GM21528 (cell line): ENCODE results near the gene ZSWIM5.

Experiments used
- ATAC-seq: cut with Tn5 transposase; IDR thresholded peaks from one replicate; pipeline ENCODE4 v1.9.1; 2021; ENCODE audit warnings: mild to moderate bottlenecking, moderate library complexity; ENCODE audit not compliant: unreplicated experiment, low FRiP score

Gene ZSWIM5

DNA sequence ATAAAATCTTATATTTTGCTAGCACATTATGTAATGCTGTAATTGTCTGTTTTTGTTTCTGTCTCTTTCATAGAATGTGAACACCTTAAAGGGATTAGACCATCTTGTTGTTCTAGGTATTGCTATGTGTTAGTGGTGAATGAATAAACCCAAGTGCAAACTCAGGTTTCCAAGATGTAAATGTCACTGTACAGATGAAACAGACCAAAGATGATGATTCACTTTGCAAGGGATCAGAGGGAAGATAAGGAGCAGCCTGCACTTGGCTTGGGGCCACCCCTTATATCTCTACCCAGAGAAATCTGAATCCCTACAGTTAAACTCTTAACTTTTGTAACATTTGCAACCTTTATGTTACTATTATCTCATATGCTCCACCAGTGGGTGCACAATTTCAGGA, 168.9 kb downstream of the ZSWIM5 start:
- ATAC-seq = no peak

DNA sequence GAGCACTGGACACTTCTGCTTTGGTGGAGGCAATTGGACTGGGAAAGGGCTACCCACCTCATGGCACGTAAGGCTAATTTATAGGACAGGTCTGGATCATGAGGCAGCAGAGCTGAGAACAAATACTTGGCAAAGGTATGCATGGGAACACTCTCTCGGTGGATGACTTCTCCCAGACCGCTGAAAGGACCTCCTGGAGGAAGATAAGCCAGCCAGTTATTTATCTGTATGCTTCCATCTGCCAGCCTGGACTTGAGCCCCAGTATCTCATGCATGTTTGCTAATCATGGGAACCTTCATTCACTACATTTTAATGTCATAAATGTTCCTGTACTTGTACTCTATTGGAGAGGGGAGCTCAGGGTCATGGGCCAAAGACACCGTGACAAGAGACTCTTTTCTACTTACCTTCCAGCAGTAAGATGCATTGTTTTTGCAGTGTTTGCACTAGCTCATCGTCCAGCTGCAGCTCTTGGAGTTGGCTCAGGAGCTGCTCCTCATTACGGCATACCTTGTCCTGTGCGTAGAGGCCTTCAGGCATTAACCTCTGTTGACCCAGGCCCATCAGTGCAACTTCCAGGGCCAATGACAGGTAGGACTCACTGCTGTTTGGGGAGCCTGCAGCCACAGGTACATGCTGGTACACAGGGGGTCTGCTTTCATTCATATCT, 170.6 kb downstream of the ZSWIM5 start:
- ATAC-seq = no peak

DNA sequence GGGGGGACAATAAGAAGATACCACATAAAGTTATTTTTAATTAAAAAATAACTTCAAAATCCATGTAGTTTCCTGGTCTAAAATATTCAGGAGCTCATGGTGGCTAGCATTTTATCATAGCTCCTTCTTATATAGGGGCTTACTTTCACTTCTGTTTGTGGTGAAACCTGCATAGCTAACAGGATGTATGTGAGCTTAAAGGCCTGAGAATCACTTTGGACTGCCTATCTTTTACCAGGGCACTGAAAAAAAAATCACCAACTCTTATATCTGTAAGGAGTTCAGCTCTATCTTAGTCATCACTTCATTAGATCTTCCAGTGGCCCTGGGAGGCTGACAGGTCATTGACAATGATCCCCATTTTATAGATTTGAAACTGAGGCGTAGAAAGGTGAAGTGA, 173.0 kb downstream of the ZSWIM5 start:
- no peak for ATAC-seq

DNA sequence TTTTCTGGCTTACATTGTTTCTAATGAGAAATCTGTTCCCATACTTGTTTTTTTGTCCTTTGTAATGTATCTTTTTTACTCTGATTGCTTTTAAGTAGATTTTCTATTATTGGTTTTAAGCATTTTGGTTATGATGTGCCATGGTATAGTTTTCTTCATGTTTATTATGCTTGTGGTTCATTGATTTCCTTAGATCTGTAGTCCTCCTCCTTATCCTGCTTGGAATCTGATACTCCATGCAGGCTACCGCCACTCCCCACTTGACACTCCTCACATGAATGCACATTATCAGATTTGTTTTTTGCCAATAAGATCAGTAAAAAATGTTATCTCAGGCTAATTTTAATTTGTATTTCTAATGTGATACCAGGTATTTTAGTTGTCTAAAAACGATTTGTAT, 173.6 kb downstream of the ZSWIM5 start:
- ATAC-seq = no peak

DNA sequence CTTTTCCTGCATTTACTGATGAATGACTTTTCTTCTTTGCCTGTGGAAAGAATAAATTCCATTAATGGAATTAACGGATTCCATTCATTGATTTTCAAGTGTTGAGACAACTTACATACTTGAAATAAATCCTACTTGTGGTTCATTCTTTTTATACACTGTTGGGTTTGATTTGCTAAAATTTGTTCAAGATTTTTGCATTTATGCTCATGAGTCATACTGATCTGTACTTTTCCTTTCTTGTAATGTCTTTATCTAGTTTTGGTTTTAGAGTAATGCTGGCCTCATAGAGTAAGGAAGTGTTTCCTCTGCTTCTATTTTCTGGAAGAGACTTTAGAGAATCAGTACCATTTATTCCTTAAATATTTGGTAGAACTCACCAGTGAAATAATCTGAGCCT, 180.0 kb downstream of the ZSWIM5 start:
- no peak for ATAC-seq

DNA sequence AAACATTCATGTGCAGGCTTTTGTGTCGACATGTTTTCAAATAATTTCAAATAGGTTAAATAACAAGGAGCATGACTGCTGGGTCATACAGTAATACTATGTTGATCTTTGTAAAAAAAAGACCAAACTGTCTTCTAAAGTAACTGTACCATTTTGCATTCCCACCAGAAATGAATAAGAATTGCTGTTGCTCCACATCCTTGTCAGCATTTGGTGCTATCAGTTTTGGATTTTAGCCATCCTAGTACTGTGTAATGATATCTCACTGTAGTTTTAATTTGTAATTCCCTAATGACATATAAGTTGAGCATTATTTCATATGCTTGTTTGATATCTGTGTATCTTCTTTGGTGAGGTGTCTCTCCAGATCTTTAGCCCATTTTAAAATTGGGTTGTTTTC, 182.7 kb downstream of the ZSWIM5 start:
- ATAC-seq = no peak

DNA sequence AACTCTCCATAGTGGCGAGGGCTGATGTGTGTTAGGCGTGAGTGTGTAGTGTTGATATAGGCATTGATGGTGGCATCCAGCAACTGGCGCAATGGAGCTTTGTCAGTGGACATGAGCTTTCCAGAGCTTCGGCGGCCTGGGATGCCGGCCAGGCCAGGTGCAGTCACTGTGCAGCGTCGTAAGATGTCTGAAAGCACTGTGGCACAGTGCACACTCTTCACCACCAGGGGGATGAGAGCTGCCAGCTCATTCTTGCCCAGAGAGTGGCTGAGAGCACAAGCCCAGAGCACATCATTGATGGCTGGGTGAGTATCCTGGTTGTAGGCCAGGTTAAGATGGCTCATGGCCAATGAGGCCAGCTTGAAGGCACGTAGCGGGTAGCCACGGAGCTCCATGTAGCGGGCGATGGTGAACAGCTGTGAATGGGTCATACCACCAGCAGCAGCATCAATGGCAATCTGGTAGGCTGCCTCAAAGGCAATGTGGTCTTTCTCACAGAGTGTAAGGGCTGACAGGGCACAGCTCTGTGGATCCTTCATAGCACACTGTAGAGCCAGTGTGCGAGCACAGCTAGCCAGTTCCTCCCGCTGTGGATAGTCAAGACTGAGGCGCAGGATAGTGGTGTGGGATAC, 187.7 kb downstream of the ZSWIM5 start:
- ATAC-seq = no peak

DNA sequence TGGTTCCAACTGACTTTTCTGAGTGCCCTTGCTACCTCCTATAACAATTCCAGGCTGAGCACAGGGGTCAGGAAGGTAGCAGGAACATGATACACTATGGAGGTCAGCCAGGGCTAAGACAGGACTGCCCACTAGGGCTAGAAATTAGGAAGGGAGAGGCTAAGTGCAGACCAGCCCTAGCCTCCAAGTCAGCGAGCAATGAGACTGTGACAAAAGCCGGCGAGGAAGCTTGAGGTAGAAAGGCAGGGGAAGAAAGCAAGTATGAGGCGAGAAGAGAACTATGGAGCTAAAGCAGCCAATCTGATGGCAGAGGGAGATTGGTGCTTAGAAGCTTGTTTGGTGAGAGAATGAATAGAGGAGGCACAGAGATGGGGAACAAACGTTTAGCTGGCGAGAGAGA, 189.6 kb downstream of the ZSWIM5 start:
- no peak for ATAC-seq

DNA sequence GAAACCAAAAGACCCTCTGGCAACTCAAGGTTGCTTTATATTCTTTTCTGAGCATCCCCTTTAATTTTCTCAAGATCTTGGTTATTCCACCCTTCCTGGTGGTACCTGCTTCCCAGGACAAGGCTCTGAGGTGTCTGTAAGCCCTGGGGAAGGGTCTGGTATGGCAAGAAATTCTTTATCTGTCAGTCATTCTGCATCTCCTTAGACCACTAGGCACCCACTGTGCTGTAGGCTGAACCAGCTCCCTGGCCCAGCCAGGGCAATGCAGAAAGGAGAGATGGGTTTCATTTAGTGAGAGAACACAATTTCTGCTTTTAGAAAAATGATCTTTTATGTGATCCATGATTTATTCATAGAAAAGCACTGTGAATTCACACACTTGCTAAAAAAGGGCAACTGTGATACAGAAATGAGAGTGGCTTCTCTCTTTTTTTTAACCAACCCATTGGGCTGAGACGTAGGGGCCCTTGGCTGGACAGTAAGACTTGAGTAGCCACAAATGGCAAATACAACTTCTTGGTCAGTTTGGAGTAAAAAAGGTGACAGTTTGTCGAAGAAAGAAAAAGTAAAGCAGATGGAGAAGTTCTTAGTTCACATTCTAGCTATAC, 190.2 kb downstream of the ZSWIM5 start:
- no peak for ATAC-seq

DNA sequence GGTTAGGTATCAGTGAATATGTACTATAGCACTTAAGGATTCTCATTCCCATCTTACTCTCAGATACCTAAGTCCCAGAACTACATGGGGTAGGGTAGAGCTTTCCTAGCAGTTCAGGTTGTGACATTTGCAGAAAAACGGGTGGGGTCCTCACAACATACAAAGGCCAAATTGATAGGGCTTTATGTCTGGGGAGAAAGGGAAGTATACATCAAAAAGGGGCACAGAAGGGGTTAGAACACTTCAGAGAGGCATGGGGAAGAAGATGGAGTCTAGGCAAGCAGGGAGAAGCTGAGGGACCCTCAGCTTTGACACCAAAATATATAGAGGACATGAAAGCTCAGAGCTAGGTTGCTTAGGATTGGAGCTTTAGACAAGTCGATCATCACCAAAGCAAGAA, 190.7 kb downstream of the ZSWIM5 start:
- no peak for ATAC-seq

DNA sequence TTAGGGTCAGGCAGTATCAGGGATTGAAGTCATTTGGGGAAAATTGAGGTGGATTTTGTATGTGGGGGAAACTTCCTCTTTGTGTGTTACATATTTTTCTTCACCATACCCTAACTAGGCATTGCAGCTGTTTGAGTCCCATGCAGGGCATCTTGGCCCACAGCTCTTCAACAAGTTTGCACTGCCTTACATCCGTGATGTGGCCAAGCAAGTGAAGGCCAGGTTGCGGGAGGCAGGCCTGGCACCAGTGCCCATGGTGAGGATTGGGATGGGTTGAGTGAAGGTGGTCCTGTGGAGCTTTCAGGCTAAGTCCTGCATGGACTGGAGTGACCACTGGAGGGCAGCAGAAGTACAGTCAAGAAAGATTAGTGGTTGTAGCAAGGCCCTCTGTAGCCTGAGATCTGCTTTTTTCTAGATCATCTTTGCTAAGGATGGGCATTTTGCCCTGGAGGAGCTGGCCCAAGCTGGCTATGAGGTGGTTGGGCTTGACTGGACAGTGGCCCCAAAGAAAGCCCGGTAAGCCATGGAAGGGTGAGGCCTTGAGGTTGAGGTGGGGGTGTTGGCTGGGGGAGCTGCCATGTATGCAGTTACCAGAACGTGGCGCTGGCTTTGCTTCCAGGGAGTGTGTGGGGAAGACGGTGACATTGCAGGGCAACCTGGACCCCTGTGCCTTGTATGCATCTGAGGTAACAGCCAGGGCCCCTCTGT, 191.9 kb downstream of the ZSWIM5 start:
- no peak for ATAC-seq

DNA sequence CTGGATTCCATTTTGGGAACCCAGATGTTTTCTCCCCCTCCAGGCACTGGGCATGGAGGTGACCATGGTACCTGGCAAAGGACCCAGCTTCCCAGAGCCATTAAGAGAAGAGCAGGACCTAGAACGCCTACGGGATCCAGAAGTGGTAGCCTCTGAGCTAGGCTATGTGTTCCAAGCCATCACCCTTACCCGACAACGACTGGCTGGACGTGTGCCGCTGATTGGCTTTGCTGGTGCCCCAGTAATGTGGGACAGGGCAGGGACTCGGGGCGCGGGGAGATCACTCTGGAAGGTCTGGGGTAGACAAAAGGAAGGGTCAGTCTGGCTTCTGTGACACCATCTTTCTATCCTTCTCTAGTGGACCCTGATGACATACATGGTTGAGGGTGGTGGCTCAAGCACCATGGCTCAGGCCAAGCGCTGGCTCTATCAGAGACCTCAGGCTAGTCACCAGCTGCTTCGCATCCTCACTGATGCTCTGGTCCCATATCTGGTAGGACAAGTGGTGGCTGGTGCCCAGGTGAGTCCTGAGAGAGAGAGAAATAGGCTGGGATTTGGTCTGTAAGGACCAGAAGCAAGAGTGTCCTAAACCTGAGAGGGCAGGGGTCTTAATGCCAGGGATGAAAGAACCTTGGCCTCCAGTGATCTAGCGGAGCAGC, 192.7 kb downstream of the ZSWIM5 start:
- ATAC-seq = no peak

DNA sequence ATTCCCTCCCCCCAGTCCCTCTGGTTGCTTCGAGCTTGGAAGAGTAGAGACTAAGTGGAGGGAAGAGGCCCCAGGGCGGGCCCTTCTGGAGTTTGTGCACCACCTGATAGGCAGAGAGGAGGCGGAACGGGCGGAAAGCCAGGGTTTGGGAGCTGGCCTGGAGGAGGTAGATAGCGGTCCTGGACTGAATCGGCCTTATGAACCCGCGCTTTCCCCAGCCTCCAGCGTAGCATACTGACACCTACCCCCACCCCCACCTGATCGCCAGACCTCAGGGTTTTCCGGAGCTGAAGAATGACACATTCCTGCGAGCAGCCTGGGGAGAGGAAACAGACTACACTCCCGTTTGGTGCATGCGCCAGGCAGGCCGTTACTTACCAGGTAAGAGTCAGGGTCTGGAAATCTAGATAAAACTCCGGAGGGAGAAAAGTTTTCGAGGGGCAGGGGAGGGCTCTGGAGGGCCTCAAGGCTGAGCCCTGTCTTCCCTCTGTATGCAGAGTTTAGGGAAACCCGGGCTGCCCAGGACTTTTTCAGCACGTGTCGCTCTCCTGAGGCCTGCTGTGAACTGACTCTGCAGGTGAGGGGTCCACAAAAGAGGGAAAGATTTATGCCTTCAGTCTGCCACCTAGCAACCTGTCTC, 193.6 kb downstream of the ZSWIM5 start:
- no peak for ATAC-seq

DNA sequence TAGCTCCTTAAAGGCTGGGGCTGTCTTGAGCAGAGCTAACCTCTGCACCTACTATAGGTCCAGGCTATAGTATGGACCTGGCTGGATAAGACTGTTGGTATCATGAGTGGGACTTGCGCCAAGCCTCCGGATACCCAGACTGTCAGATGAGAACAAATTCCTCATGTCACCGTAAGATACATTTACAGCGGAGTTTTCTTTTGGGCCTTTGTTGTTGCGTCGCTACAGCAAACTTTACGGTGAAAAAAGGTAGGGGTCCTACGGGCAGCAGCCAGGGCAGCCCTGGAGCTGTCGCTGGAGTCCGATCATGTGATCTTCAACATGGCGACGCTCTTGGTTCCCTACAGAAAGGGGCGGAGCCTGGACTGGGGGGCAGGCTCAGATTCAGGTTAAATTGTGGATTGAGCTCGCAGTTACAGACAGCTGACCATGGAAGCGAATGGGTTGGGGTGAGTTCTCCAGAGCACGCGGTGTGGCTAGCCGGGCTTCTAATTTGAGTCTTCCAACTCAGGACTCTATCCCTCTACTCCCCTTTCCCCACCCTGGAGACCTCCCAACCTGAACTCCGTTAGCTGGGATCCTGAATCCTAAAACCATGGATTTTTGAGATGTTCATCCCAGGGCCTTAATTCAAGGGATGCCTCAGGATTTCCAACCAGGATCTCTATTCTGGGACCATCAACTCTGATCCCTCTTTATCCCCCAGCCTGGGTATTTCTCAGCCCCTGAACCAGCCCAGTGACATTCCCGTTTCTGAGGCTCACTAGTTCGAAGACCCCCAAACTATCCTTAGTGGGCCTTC, 194.4 kb downstream of the ZSWIM5 start, which contains the start of gene UROD:
TSS of gene UROD (plus strand) at position 418 of the 802 bp plus-strand sequence. CDS start at position 430, 12 bp downstream.
- ATAC-seq = peak; percentile 47

DNA sequence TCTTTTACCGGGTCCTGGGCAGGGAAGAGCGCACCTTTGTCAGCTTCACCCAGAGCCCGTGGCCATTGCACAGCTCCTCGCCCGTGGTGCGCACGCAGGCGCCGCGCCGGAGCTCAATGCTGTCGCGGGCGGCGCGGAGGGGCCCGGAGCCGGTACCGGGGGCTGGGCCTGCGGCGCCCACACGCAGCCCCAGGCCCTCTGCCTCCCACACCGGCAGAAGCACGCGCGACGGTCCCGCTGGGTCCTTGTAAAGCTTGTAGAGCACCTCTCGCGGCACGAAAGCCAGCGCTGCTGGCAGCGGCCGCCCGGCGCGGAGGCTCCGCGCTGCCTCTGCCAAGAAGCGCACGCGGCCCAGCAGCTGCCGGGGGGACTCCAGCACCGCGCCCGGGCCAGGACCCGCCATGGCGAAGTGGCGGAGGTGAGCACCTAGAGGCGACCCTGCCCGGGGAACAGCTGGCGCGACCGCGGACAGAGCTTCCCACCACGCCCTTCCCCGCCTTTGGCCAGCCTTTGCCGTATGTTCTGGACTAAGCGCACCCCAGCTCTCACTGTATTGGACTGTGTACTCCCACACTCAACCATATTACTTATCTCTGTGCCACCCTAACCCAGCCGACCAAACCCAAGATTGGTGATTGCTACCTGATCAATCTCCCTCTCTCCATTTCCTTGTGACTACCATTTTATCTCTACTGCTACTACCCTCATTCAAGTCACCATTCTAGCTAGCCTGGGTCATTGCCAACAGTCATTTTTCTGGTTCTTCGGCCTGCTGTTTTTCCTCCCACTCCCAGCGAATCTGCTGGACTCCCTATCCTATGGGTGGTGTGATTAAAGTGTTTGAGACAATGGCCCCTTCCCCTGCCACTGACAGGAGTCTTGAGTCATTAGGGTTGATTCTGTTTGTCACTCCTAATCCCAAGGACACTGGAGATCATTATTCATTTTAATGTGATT, 195.3 kb downstream of the ZSWIM5 start, which contains the start of gene HECTD3:
TSS of gene HECTD3 (minus strand) at position 470 of the 957 bp plus-strand sequence. CDS start at position 403, 67 bp downstream.
- ATAC-seq = peak; percentile 74

DNA sequence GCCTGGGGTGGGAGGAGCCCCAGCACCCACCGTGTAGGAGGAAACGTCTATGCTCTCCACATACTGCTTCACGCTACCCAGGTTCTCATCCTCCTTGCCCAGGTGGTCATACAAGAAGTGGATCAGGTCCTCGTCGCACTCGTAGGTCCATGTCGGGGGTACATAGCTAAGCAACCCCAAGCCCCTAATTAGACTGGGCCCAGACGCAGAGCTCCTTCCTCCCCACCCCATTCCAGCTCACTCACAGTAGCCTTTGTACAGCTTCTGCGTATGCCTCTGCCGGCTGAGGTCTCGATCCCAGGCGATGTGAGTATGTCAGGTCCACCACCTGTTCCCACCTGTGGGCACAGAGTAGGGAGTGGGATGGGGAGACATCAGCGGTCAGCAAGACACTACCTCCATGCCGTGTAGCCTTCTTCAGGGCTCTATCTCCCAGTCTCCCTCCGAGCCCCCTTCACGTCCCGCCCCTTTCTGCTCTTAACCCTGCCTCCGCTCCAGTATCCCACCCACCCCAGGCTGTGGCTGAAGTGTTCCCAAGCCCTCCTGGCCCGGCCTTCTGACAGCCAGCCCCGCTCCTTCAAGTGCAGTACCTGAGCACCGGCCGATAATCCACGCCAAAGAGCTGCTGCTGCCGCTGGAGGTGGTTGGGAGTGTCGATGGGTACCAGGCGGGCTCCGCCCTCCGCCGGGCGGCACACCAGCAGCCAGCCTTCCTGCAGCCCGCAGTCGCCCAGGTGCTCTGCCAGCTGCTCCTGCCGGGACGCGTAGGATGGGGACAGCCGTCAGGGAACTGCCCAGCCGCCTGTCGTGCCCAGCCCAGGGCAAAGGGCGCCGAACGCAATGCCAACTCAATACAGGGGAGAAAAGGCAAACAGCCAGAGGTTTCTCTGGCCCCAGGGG, 196.2 kb downstream of the ZSWIM5 start:
- no peak for ATAC-seq

DNA sequence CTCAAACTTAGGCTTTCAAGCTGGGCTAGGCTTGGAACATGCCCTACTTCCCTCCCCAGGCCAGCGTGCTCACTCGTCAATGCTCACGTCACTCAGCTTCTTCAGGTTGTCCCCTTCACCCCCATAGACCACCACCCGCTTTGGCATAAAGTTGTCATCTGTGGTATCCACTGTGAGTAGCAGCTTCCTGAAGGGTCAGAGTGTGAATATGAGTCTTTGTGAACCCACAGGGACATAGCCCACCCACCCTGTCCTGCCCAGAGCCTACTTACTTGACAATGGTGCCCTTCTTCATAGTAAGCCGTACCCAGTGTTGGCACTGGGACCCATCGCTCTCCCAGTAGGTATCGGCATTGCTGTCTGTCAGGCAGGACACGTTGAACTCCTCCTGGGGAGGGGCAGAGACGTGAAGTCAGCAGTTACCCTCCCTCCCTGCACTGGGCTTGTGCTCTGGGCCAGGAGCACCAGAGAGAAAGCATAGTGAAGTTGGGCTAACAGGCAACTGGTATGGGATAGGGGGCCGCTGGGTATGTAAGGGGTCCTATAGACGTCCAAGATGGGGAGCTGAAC, 197.0 kb downstream of the ZSWIM5 start:
- ATAC-seq = no peak
